C4-2B (cell line): ENCODE measurements around the gene ASIC4.

ENCODE experiments used
- CTCF ChIP-seq: fragments of 450-650 bp; conservative IDR thresholded peaks from 2 replicates; pipeline ENCODE4 v1.5.1; 2017; ENCODE audit warnings: mild to moderate bottlenecking
- ZFX ChIP-seq: fragments of 450-650 bp; IDR thresholded peaks from 2 replicates; pipeline ENCODE4 v1.6.1; 2017

GRCh38 chr2:219473511-219473910 lies 40.8 kb upstream of the ASIC4 start:
- TF ChIP-seq ZFX (no peak), CTCF (no peak)
